Breast epithelium (tissue), 4 donors: ENCODE data around the gene RSPH9. TPM values are rescaled to one million over a fixed set of nuclear protein-coding genes. Genes with fewer than 3 reads are reported as not detected.

Source experiments
- DNase-seq, 2 donors: peaks; one replicate each; pipeline ENCODE4 v3.0.0-alpha.2; 2019; ENCODE audit warnings: low spot score in 2 of 2
- H3K27ac ChIP-seq, 2 donors: fragments of 200-600 bp; sonication (generic) in 1 of 2; one replicate each; pipeline ENCODE4 v1.5.1; 2016 to 2019; ENCODE audit warnings: mild to moderate bottlenecking in 1 of 2
- H3K27me3 ChIP-seq, 2 donors: fragments of 200-600 bp; sonication (generic) in 1 of 2; one replicate each; pipeline versions ENCODE4 v1.5.1 to v1.6.0; 2017 to 2019; ENCODE audit warnings: control low read depth in 1 of 2, mild to moderate bottlenecking in 1 of 2
- H3K36me3 ChIP-seq: fragments of 200-600 bp; one replicate; pipeline ENCODE4 v1.5.1; 2019
- H3K4me1 ChIP-seq, 2 donors: fragments of 200-600 bp; sonication (generic); one replicate each; pipeline ENCODE4 v1.5.1; 2016 to 2019; ENCODE audit warnings: control low read depth in 1 of 2
- H3K4me3 ChIP-seq, 3 donors: fragments of 200-600 bp; sonication (generic); 1 replicate in 2 of 3; 2 replicates in 1 of 3; pipeline ENCODE4 v1.5.1; 2016 to 2019; ENCODE audit warnings: mild to moderate bottlenecking in 3 of 3, moderate library complexity in 2 of 3
- H3K9me3 ChIP-seq, 2 donors: fragments of 200-600 bp; sonication (generic) in 1 of 2; one replicate each; pipeline ENCODE4 v1.5.1; 2016 to 2019; ENCODE audit warnings: control low read depth in 1 of 2
- CTCF ChIP-seq, 3 donors: fragments of 450-650 bp; IDR thresholded peaks; one replicate each; pipeline ENCODE4 v1.5.1; 2016 to 2017; ENCODE audit warnings: antibody characterized with exemption in 3 of 3, mild to moderate bottlenecking in 3 of 3, moderate library complexity in 3 of 3
- POLR2A ChIP-seq: fragments of 450-650 bp; IDR thresholded peaks from one replicate; pipeline ENCODE4 v1.6.1; 2016; ENCODE audit warnings: antibody characterized with exemption, mild to moderate bottlenecking, moderate library complexity
- POLR2AphosphoS5 ChIP-seq, 3 donors: sonication (generic); formaldehyde crosslinking; IDR thresholded peaks; one replicate each; pipeline ENCODE4 v1.6.1; 2017; ENCODE audit warnings: antibody characterized with exemption in 3 of 3
- intact Hi-C: fragments of 100-400 bp; cut with DNase I; formaldehyde crosslinking; loops from one replicate; pipeline ENCODE4 v1.15.1; 2023; ENCODE audit warnings: low total_unique reads
- total RNA-seq, 3 donors: library from RNA; depleted of rRNA; stranded (reverse); fragments of >200 nt; gene quantifications; one replicate each; pipeline ENCODE4 v1.1.0, GENCODE V29; 2016

The RSPH9 gene
- total RNA-seq, 3 donors from 2014 or later, result not detected

GRCh38 chr6:43677759-43678158 is 32.9 kb downstream of the RSPH9 start:
- H3K27ac ChIP-seq, result no peak overlapping the region
- DNase-seq, result no peak
- no peaks in the 10 kb centered on the region for H3K9me3 ChIP-seq
- intact Hi-C loops, result no loop called here
- no peaks in the 10 kb centered on the region for H3K36me3 ChIP-seq
- no peaks in the 10 kb centered on the region for H3K4me1 ChIP-seq
- H3K27me3 ChIP-seq, result no peaks in the 10 kb centered on the region
- TF ChIP-seq CTCF (IDR thresholded peaks at IDR 0.05) (no peak), POLR2AphosphoS5 (IDR thresholded peaks at IDR 0.05) (no peak), POLR2A (no peak)
- H3K4me3 ChIP-seq, result no peak overlapping the region

- Histone ChIP-seq H3K36me3 (no peaks in the 10 kb centered on the region), H3K27me3 (no peaks in the 10 kb centered on the region), H3K4me1 (no peaks in the 10 kb centered on the region), H3K4me3 (no peak overlapping the region), H3K27ac (no peak overlapping the region), H3K9me3 (no peaks in the 10 kb centered on the region)
- TF ChIP-seq POLR2AphosphoS5 (IDR thresholded peaks at IDR 0.05) (no peak), POLR2A (no peak), CTCF (IDR thresholded peaks at IDR 0.05) (no peak)
- intact Hi-C loops, result no loop called here
- no peak for DNase-seq
These were observed 33.5 kb downstream of the RSPH9 start for GRCh38 chr6:43678341-43678740.

GRCh38 chr6:43679057-43679456 is 34.2 kb downstream of the RSPH9 start:
- Histone ChIP-seq H3K9me3 (no peaks in the 10 kb centered on the region), H3K4me3 (no peak overlapping the region), H3K36me3 (no peaks in the 10 kb centered on the region), H3K27ac (no peak overlapping the region), H3K27me3 (no peaks in the 10 kb centered on the region), H3K4me1 (no peaks in the 10 kb centered on the region)
- no peak for DNase-seq
- intact Hi-C loops, result no loop called here
- TF ChIP-seq CTCF (IDR thresholded peaks at IDR 0.05) (no peak), POLR2A (no peak), POLR2AphosphoS5 (IDR thresholded peaks at IDR 0.05) (no peak)

- no peaks in the 10 kb centered on the region for H3K36me3 ChIP-seq
These were observed 35.7 kb downstream of the RSPH9 start for GRCh38 chr6:43680308-43681200.

More at GRCh38 chr6:43680308-43681200, 35.7 kb downstream of the RSPH9 start:
- TF ChIP-seq CTCF (IDR thresholded peaks at IDR 0.05) (no peak), POLR2A (no peak), POLR2AphosphoS5 (IDR thresholded peaks at IDR 0.05) (no peak)
- intact Hi-C loops, result no loop called here
- no peaks in the 10 kb centered on the region for H3K9me3 ChIP-seq
- H3K27ac ChIP-seq, result no peak overlapping the region
- no peaks in the 10 kb centered on the region for H3K27me3 ChIP-seq
- no peaks in the 10 kb centered on the region for H3K4me1 ChIP-seq
- no peak overlapping the region for H3K4me3 ChIP-seq
- DNase-seq, result no peak
